Measurements from ENCODE around the gene POFUT2.

- no peak for TF ChIP-seq CTCF (IDR thresholded peaks at IDR 0.05)
- TF ChIP-seq POLR2A (IDR thresholded peaks at IDR 0.05): no peak
Observed at GRCh38 chr21:45219517-45219916, 68.2 kb downstream of the POFUT2 start.

Data from adrenal gland (tissue), 5 donors.